Cardiac muscle cell (in vitro differentiated cells and primary cell): ENCODE measurements around the gene LRRC4. TPM values are rescaled to one million over a fixed set of nuclear protein-coding genes. Genes with fewer than 3 reads are reported as not detected.
A peak's percentile ranks its signal among the peaks of the same experiment; 100 is the strongest.

ENCODE experiments used
- DNase-seq, 2 donors: peaks; one replicate each; pipeline versions ENCODE4 v3.0.0 to v3.0.0-alpha.2; 2010 to 2017; ENCODE audit warnings: low read depth in 1 of 2, low spot score in 1 of 2
- H3K27ac ChIP-seq: fragments of 200-600 bp; sonication (generic); 2 replicates; pipeline ENCODE4 v1.5.1; 2016
- H3K27me3 ChIP-seq: fragments of 200-600 bp; sonication (generic); 2 replicates; pipeline ENCODE4 v1.6.0; 2016; ENCODE audit warnings: control low read depth
- H3K36me3 ChIP-seq: fragments of 200-600 bp; sonication (generic); 2 replicates; pipeline ENCODE4 v1.5.1; 2016; ENCODE audit warnings: control low read depth
- H3K4me1 ChIP-seq: fragments of 200-600 bp; sonication (generic); 2 replicates; pipeline ENCODE4 v1.8.1; 2017; ENCODE audit warnings: low read depth, mild to moderate bottlenecking, mixed run types
- H3K4me3 ChIP-seq: fragments of 200-600 bp; sonication (generic); 2 replicates; pipeline ENCODE4 v1.5.1; 2016; ENCODE audit warnings: mild to moderate bottlenecking
- H3K9me3 ChIP-seq: fragments of 200-600 bp; sonication (generic); 2 replicates; pipeline ENCODE4 v1.5.1; 2017; ENCODE audit warnings: low read depth, mild to moderate bottlenecking, control low read depth
- CTCF ChIP-seq: IDR thresholded peaks from 2 replicates; pipeline ENCODE4 v1.5.1; 2012; ENCODE audit warnings: low read depth, mild to moderate bottlenecking, low read length
- polyA plus RNA-seq: library from polyadenylated mRNA; unstranded; fragments of >200 nt; fragmentation: Nextera tagmentation; extraction: Ambion mirVana; gene quantifications from 2 replicates; pipeline ENCODE4 v1.2.1, GENCODE V29; 2016
- total RNA-seq: library from RNA; depleted of rRNA; stranded (reverse); fragments of >200 nt; gene quantifications from 2 replicates; pipeline ENCODE4 v1.2.3, GENCODE V29; 2016

Gene LRRC4
- total and polyA plus RNA-seq, 2 experiments from 2014 or later, result 2.9 to 9.3 TPM

- Histone ChIP-seq H3K27me3 (peaks cover 16% of the 10 kb centered on the region), H3K4me1 (peaks cover 20% of the 10 kb centered on the region), H3K4me3 (peak overlapping the region; percentile 84), H3K27ac (no peak overlapping the region), H3K9me3 (no peaks in the 10 kb centered on the region), H3K36me3 (no peaks in the 10 kb centered on the region)
- no peak for DNase-seq
- no peak for TF ChIP-seq CTCF
Observed at GRCh38 chr7:128030263-128030653, 979 bp downstream of the LRRC4 start.

- peaks cover 16% of the 10 kb centered on the region for H3K27me3 ChIP-seq
- H3K4me3 ChIP-seq, result no peak overlapping the region
- H3K4me1 ChIP-seq, result peaks cover 20% of the 10 kb centered on the region
- DNase-seq, result no peak
- no peaks in the 10 kb centered on the region for H3K9me3 ChIP-seq
- no peak for TF ChIP-seq CTCF
- no peak overlapping the region for H3K27ac ChIP-seq
- H3K36me3 ChIP-seq, result no peaks in the 10 kb centered on the region
Observed at GRCh38 chr7:128029405-128029995, 1.7 kb downstream of the LRRC4 start.

GRCh38 chr7:128027485-128027980 is 3.7 kb downstream of the LRRC4 start:
- DNase-seq, result no peak
- Histone ChIP-seq H3K36me3 (no peaks in the 10 kb centered on the region), H3K27ac (no peak overlapping the region), H3K9me3 (no peaks in the 10 kb centered on the region), H3K27me3 (peaks cover under 1% of the 10 kb centered on the region), H3K4me1 (peaks cover 15% of the 10 kb centered on the region), H3K4me3 (peak overlapping the region; percentile 14)
- TF ChIP-seq CTCF, result no peak

GRCh38 chr7:128026551-128026950 is 4.7 kb downstream of the LRRC4 start:
- no peaks in the 10 kb centered on the region for H3K36me3 ChIP-seq
- no peak for TF ChIP-seq CTCF
- H3K27me3 ChIP-seq, result no peaks in the 10 kb centered on the region
- no peak overlapping the region for H3K4me3 ChIP-seq
- H3K4me1 ChIP-seq, result peaks cover 15% of the 10 kb centered on the region
- H3K9me3 ChIP-seq, result no peaks in the 10 kb centered on the region
- H3K27ac ChIP-seq, result no peak overlapping the region
- no peak for DNase-seq

- Histone ChIP-seq H3K27me3 (no peaks in the 10 kb centered on the region), H3K27ac (no peak overlapping the region), H3K9me3 (no peaks in the 10 kb centered on the region), H3K4me1 (peaks cover 15% of the 10 kb centered on the region), H3K4me3 (no peak overlapping the region), H3K36me3 (no peaks in the 10 kb centered on the region)
- TF ChIP-seq CTCF, result no peak
- DNase-seq, result no peak
Observed at GRCh38 chr7:128025819-128026218, 5.4 kb downstream of the LRRC4 start.
